A549 (cell line): ENCODE data around the gene ZNF587. TPM values are rescaled to one million over a fixed set of nuclear protein-coding genes. Genes with fewer than 3 reads are reported as not detected.

Source experiments
- ATAC-seq, 2 experiments: fragments of 200-7000 bp in 1 of 2; fragments of >200 bp in 1 of 2; cut with Nextera tagmentation in 1 of 2; cut with Tn5 transposase in 1 of 2; 3 replicates each; pipeline versions ENCODE4 v1.8.0 to v1.9.1; 2018 to 2020; ENCODE audit warnings: mild to moderate bottlenecking in 1 of 2, moderate library complexity in 1 of 2
- CTCF ChIA-PET: fragments of 300-600 bp; sonication (Branson Sonifier 250); formaldehyde crosslinking; extraction: SDS; loops from one replicate; lab custom pipeline; 2021; ENCODE audit warnings: antibody characterized with exemption, inconsistent platforms; lab: Yijun Ruan, JAX
- POLR2A ChIA-PET: fragments of 350-600 bp; formaldehyde crosslinking; extraction: SDS; loops from one replicate; lab custom pipeline; 2021; ENCODE audit warnings: antibody characterized with exemption, inconsistent platforms; lab: Yijun Ruan, JAX
- DNase-seq, 2 experiments: peaks; one replicate each; pipeline versions ENCODE4 v3.0.0 to v3.0.0-alpha.2; 2011 to 2016; ENCODE audit warnings: low read depth in 1 of 2, low spot score in 1 of 2
- FAIRE-seq: peaks from 2 replicates; lab custom pipeline; 2011; peaks lifted over from hg19 to GRCh38; lab: Jason Lieb, UNC
- H3K27ac ChIP-seq, 2 experiments: fragments of >200 bp; sonication (Bioruptor Twin); formaldehyde crosslinking; 3 replicates each; pipeline ENCODE4 v1.5.1; 2016 to 2017
- H3K4me1 ChIP-seq: fragments of >200 bp; sonication (Bioruptor Twin); formaldehyde crosslinking; 3 replicates; pipeline ENCODE4 v1.6.1; 2016
- H3K4me2 ChIP-seq: fragments of >200 bp; sonication (Bioruptor Twin); formaldehyde crosslinking; 3 replicates; pipeline ENCODE4 v1.6.1; 2016
- H3K4me3 ChIP-seq: fragments of >200 bp; sonication (Bioruptor Twin); formaldehyde crosslinking; 3 replicates; pipeline ENCODE4 v1.5.1; 2016
- H3K9me3 ChIP-seq: fragments of >200 bp; sonication (Bioruptor Twin); formaldehyde crosslinking; 3 replicates; pipeline ENCODE4 v1.6.1; 2016
- CBX2 ChIP-seq: fragments of 200-600 bp; sonication (generic); IDR thresholded peaks from 2 replicates; pipeline ENCODE4 v1.6.1; 2016; ENCODE audit warnings: low read depth, mild to moderate bottlenecking, borderline replicate concordance
- EP300 ChIP-seq, 2 experiments: fragments of >200 bp; sonication (Bioruptor Twin); formaldehyde crosslinking; IDR thresholded peaks; 2 replicates in 1 of 2; 3 replicates in 1 of 2; pipeline ENCODE4 v1.6.1; 2016 to 2017
- ESRRA ChIP-seq: fragments of 150-350 bp; IDR thresholded peaks from 2 replicates; pipeline ENCODE4 v1.6.1; 2014; ENCODE audit warnings: mild to moderate bottlenecking, low read length, borderline replicate concordance
- FOSB ChIP-seq: fragments of 250-450 bp; sonication (Bioruptor Pico); IDR thresholded peaks from 2 replicates; pipeline ENCODE4 v1.5.0; 2020; ENCODE audit warnings: mild to moderate bottlenecking, moderate library complexity
- GATA3 ChIP-seq: IDR thresholded peaks from 2 replicates; pipeline ENCODE4 v1.6.1; 2012; ENCODE audit warnings: borderline replicate concordance
- HEYL ChIP-seq: fragments of 250-450 bp; sonication (Bioruptor Pico); IDR thresholded peaks from 2 replicates; pipeline ENCODE4 v1.8.0; 2021; ENCODE audit warnings: mild to moderate bottlenecking, moderate library complexity
- HOXB5 ChIP-seq: fragments of 250-450 bp; sonication (Bioruptor Pico); IDR thresholded peaks from 2 replicates; pipeline ENCODE4 v1.5.0; 2020; ENCODE audit warnings: mild to moderate bottlenecking, moderate library complexity
- JUN ChIP-seq, 2 experiments: fragments of >200 bp; sonication (Bioruptor Twin); formaldehyde crosslinking; IDR thresholded peaks; 2 replicates in 1 of 2; 3 replicates in 1 of 2; pipeline ENCODE4 v1.6.1; 2016 to 2017
- MAFK ChIP-seq: fragments of 450-650 bp; IDR thresholded peaks from 2 replicates; pipeline ENCODE4 v1.6.1; 2014; ENCODE audit not compliant: partially characterized antibody
- MAZ ChIP-seq: fragments of 150-350 bp; IDR thresholded peaks from 2 replicates; pipeline ENCODE4 v1.6.1; 2014; ENCODE audit warnings: antibody characterized with exemption, low read depth, low read length, borderline replicate concordance
- NFE2L2 ChIP-seq: fragments of 150-350 bp; conservative IDR thresholded peaks from 2 replicates; pipeline ENCODE4 v1.6.1; 2014; ENCODE audit warnings: low read length
- PHF8 ChIP-seq: fragments of 200-600 bp; sonication (generic); IDR thresholded peaks from 2 replicates; pipeline ENCODE4 v1.6.1; 2016; ENCODE audit warnings: low read depth, mild to moderate bottlenecking, antibody characterized with exemption, moderate library complexity, borderline replicate concordance
- POLR2A ChIP-seq: IDR thresholded peaks from 2 replicates; pipeline ENCODE4 v1.6.1; 2012; ENCODE audit warnings: mild to moderate bottlenecking, low read length
- POLR2AphosphoS2 ChIP-seq: conservative IDR thresholded peaks from 2 replicates; pipeline ENCODE4 v1.6.1; 2012; ENCODE audit warnings: low read length, improper control_type of control experiment, inconsistent platforms
- RAD21 ChIP-seq, 2 experiments: fragments of >200 bp in 1 of 2; sonication (Bioruptor Twin) in 1 of 2; formaldehyde crosslinking in 1 of 2; IDR thresholded peaks in 1 of 2; conservative IDR thresholded peaks in 1 of 2; 2 replicates in 1 of 2; 3 replicates in 1 of 2; pipeline ENCODE4 v1.6.1; 2012 to 2018; ENCODE audit warnings: inconsistent platforms in 1 of 2
- RARB ChIP-seq: fragments of 250-450 bp; sonication (Bioruptor Pico); IDR thresholded peaks from 2 replicates; pipeline ENCODE4 v1.8.0; 2021; ENCODE audit warnings: mild to moderate bottlenecking, moderate library complexity
- RFX5 ChIP-seq: fragments of 450-650 bp; IDR thresholded peaks from 2 replicates; pipeline ENCODE4 v1.7.1; 2014; ENCODE audit warnings: antibody characterized with exemption, mild to moderate bottlenecking, moderate library complexity
- SMC3 ChIP-seq: fragments of >200 bp; sonication (Bioruptor Twin); formaldehyde crosslinking; IDR thresholded peaks from 3 replicates; pipeline ENCODE4 v1.6.1; 2018; ENCODE audit warnings: inconsistent platforms
- TFCP2L1 ChIP-seq: fragments of 250-450 bp; sonication (Bioruptor Pico); IDR thresholded peaks from 2 replicates; pipeline ENCODE4 v1.5.0; 2021; ENCODE audit warnings: mild to moderate bottlenecking
- ZSCAN20 ChIP-seq: fragments of 250-450 bp; sonication (Bioruptor Pico); IDR thresholded peaks from 2 replicates; pipeline ENCODE4 v1.8.0; 2022; ENCODE audit warnings: mild to moderate bottlenecking, moderate library complexity
- WGBS: methylation state at CpG from one replicate; pipeline ENCODE4 v1.1.6; 2017; ENCODE audit errors: missing lambda C conversion rate; 5-methylcytosine and 5-hydroxymethylcytosine counted together
- polyA plus RNA-seq, 4 experiments: library from polyadenylated mRNA; depleted of rRNA in 3 of 4; stranded (reverse); fragments of >200 nt; fragmentation: RNase III in 1 of 4; extraction: RNeasy Plus Mini Kit Qiagen cat#74134 plus additional on column Dnase treatment in 1 of 4; gene quantifications; 2 replicates in 3 of 4; 3 replicates in 1 of 4; pipeline ENCODE4 v1.2.3, GENCODE V29; 2011 to 2017
- TF ChIP-seq, protein P1 (sequence below): fragments of >200 bp; sonication (Bioruptor Twin); formaldehyde crosslinking; IDR thresholded peaks from 2 replicates; pipeline ENCODE4 v1.6.1; 2016
- TF ChIP-seq, protein P2 (sequence below): IDR thresholded peaks from 2 replicates; pipeline ENCODE4 v1.6.1; 2012
- TF ChIP-seq, protein P3 (sequence below): fragments of >200 bp; sonication (Bioruptor Twin); formaldehyde crosslinking; IDR thresholded peaks from 3 replicates; pipeline ENCODE4 v1.6.1; 2016
- TF ChIP-seq, protein P4 (sequence below): IDR thresholded peaks from 2 replicates; pipeline ENCODE4 v1.6.1; 2012
- TF ChIP-seq, protein P5 (sequence below): fragments of 450-650 bp; IDR thresholded peaks from 2 replicates; pipeline ENCODE4 v1.6.1; 2014; ENCODE audit warnings: antibody characterized with exemption
- TF ChIP-seq, protein P6 (sequence below): fragments of 250-450 bp; sonication (Bioruptor Pico); IDR thresholded peaks from 2 replicates; pipeline ENCODE4 v1.5.0; 2020; ENCODE audit warnings: low read depth, mild to moderate bottlenecking, moderate library complexity

The ZNF587 gene
- polyA plus RNA-seq, 2 of the 4 experiments (the other 2 are of a cell fraction): 10.7 to 12.1 TPM

DNA sequence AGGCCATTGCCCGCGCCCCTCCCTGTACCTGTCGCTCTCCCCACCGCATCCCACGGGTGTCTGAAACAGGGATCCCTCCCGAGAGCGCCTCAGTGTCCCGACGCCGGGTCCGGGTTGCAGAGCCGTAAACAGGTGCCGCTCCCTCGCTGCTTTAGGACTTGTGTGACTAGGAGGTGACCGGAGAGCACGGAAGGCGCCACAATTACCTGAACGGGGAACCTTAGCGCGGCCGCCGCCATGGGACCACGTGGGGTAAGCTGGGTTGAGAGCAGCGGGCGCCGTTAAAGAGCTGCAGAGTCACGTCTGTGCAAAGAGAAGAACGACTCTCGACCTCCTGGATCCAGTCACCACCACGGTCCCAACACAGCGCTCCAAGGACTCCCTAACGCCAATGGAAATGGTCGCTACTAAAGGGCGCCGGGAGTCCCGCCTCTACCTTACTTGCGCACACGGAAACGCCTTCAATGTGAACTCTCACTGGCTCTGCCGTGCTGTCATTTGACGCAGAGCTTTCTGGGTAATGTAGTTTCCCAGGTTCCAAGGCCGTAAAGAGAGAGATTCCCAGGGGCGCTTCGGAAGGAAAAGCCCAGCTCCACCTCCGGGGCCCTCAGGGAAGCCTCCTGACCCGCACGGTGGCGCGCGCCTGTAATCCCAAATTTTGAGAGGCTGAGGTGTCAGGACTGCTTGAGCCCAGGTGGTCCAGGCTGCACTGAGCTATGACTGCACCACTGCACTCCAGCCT is 35.0 kb upstream of the ZNF587 start, which contains the start of gene ZNF552:
Gene ZNF552, minus strand, starts transcription at position 409 of the 742 bp plus-strand sequence. Its CDS starts 170 bp downstream, at position 239.
- POLR2A ChIA-PET: interaction anchor here (0.6 to 1.5 kb wide), 7 partner anchors 8 to 453 kb away, joined by 3 to 7 read pairs (median 4); partner anchors contain the start of genes ZNF416, ZNF551, ZNF586 and ZNF587
- peak within 1 kb of the TSS; percentile 79 to 90 for H3K27ac ChIP-seq
- peak within 1 kb of the TSS; percentile 97 for H3K4me2 ChIP-seq
- FAIRE-seq (no peak), DNase-seq (peak; percentile 94 to 96), ATAC-seq (peak; percentile 95)
- H3K4me1 ChIP-seq: no peaks in the 10 kb centered on the region
- peaks cover 13% of the 10 kb centered on the region for H3K9me3 ChIP-seq
- TF ChIP-seq HOXB5 (peak; percentile 57; the same call in 1 of the 2 replicates), JUN (IDR thresholded peaks at IDR 0.05) (peak; percentile 67 to 70; a peak in 4 of 5 replicates), MAFK (no peak), POLR2A (peak; percentile 88), PHF8 (peak; percentile 33; the same call in 1 of the 2 replicates)
- TF ChIP-seq, protein P1, sequence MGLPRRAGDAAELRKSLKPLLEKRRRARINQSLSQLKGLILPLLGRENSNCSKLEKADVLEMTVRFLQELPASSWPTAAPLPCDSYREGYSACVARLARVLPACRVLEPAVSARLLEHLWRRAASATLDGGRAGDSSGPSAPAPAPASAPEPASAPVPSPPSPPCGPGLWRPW: no peak
- TF ChIP-seq, protein P2, sequence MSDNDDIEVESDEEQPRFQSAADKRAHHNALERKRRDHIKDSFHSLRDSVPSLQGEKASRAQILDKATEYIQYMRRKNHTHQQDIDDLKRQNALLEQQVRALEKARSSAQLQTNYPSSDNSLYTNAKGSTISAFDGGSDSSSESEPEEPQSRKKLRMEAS: peak; percentile 45; the same call in 1 of the 2 replicates
- TF ChIP-seq, protein P3, sequence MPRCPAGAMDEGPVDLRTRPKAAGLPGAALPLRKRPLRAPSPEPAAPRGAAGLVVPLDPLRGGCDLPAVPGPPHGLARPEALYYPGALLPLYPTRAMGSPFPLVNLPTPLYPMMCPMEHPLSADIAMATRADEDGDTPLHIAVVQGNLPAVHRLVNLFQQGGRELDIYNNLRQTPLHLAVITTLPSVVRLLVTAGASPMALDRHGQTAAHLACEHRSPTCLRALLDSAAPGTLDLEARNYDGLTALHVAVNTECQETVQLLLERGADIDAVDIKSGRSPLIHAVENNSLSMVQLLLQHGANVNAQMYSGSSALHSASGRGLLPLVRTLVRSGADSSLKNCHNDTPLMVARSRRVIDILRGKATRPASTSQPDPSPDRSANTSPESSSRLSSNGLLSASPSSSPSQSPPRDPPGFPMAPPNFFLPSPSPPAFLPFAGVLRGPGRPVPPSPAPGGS: peak; percentile 80; the same call in 1 of the 3 replicates
- TF ChIP-seq, protein P4, sequence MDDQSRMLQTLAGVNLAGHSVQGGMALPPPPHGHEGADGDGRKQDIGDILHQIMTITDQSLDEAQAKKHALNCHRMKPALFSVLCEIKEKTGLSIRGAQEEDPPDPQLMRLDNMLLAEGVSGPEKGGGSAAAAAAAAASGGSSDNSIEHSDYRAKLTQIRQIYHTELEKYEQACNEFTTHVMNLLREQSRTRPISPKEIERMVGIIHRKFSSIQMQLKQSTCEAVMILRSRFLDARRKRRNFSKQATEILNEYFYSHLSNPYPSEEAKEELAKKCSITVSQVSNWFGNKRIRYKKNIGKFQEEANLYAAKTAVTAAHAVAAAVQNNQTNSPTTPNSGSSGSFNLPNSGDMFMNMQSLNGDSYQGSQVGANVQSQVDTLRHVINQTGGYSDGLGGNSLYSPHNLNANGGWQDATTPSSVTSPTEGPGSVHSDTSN: peak; percentile 89
- CTCF ChIA-PET: interaction anchor here (0.7 kb wide), 1 partner anchor 50 kb away, joined by 3 read pairs; no protein-coding TSS in a partner anchor
- peak within 1 kb of the TSS; percentile 82 for H3K4me3 ChIP-seq
- 2% methylated on average over 45 of the region's 50 CpGs for WGBS

DNA sequence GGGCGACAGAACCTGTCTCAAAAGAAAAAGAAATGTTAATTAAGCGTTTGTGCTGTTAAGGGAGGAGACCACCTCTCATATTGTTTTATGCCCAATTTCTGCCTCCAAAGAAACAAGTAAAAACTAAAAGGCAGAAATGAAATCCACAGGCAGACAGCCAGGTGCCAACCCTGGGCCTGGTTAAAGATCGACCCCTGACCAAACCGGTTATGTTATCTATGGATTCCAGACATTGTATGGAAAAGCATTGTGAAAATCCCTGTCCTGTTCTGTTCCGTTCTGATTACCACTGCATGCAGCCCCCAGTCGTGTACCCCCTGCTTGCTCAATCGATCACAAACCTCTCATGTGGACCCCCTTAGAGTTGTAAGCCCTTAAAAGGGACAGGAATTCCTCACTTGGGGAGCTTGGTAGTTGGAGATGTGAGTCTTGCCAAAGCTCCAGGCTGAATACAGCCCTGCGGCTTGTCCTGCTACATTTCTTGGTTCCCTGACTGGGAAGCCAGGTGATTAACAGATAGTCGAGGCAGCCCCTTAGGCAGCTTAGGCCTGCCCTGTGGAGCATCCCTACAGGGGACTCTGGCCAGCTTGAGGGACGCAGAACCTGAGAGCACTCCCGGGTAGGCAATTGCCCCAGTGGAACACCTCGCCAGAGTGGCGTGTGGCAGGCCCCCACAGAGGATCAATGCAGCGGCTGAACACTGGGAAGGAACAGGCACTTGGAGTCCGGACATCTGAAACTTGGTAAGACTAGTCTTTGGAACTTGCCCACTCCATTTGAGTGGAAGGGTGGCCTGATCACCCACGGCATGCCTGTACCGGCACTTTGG is 34.2 kb upstream of the ZNF587 start:
- no peak for FAIRE-seq
- no peak for DNase-seq
- ATAC-seq: no peak
- Histone ChIP-seq H3K4me2 (peak overlapping the region; percentile 58), H3K4me1 (peaks cover under 1% of the 10 kb centered on the region; the same call in 1 of the 3 replicates), H3K9me3 (peaks cover 5% of the 10 kb centered on the region; the same call in 2 of the 3 replicates), H3K4me3 (peak overlapping the region; percentile 82; the same call in 2 of the 3 replicates), H3K27ac (peak overlapping the region; percentile 21 to 90; a peak in 3 of 6 replicates)
- WGBS: 85% methylated on average over 17 of the region's 17 CpGs
- TF ChIP-seq, protein P5, sequence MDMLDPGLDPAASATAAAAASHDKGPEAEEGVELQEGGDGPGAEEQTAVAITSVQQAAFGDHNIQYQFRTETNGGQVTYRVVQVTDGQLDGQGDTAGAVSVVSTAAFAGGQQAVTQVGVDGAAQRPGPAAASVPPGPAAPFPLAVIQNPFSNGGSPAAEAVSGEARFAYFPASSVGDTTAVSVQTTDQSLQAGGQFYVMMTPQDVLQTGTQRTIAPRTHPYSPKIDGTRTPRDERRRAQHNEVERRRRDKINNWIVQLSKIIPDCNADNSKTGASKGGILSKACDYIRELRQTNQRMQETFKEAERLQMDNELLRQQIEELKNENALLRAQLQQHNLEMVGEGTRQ: no peak
- no peak for TF ChIP-seq RARB
- TF ChIP-seq ZSCAN20 (CRISPR knock-in tag): no peak
- TF ChIP-seq POLR2AphosphoS2: no peak
- no peak for TF ChIP-seq FOSB (CRISPR knock-in tag)
- TF ChIP-seq, protein P1: no peak
- TF ChIP-seq HEYL: no peak
- TF ChIP-seq SMC3: no peak
- no peak for TF ChIP-seq ESRRA
- TF ChIP-seq MAZ: no peak
- TF ChIP-seq RFX5: no peak
- TF ChIP-seq, protein P6, sequence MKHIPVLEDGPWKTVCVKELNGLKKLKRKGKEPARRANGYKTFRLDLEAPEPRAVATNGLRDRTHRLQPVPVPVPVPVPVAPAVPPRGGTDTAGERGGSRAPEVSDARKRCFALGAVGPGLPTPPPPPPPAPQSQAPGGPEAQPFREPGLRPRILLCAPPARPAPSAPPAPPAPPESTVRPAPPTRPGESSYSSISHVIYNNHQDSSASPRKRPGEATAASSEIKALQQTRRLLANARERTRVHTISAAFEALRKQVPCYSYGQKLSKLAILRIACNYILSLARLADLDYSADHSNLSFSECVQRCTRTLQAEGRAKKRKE (CRISPR knock-in tag): no peak
- TF ChIP-seq CBX2: no peak
- no peak for TF ChIP-seq TFCP2L1 (CRISPR knock-in tag)
- TF ChIP-seq NFE2L2: no peak
- TF ChIP-seq, protein P2: no peak
- TF ChIP-seq RAD21 (conservative IDR thresholded peaks at IDR 0.05 in 1 of 2, IDR thresholded peaks at IDR 0.05 in 1 of 2): no peak
- no peak for TF ChIP-seq GATA3
- TF ChIP-seq EP300 (IDR thresholded peaks at IDR 0.05): no peak
- TF ChIP-seq POLR2A: no peak
- POLR2A ChIA-PET: interaction anchor here (0.6 to 1.5 kb wide), 6 partner anchors 34 to 452 kb away, joined by 3 to 7 read pairs (median 4); partner anchors contain the start of genes ZNF416, ZNF551, ZNF586 and ZNF587
- CTCF ChIA-PET: no interaction called here
